Inferior parietal cortex (tissue), 1 donor: ENCODE data around the gene HOMER3.
"Not testable (repeated sequence)": the region's sequence is repeated elsewhere in the genome, so short reads cannot be mapped to it uniquely, and the experiment has no call there.

Experiments used
- DNase-seq: peaks from one replicate; pipeline ENCODE4 v3.0.0-alpha.2; 2016; ENCODE audit errors: extremely low spot score

HOMER3 gene

DNA sequence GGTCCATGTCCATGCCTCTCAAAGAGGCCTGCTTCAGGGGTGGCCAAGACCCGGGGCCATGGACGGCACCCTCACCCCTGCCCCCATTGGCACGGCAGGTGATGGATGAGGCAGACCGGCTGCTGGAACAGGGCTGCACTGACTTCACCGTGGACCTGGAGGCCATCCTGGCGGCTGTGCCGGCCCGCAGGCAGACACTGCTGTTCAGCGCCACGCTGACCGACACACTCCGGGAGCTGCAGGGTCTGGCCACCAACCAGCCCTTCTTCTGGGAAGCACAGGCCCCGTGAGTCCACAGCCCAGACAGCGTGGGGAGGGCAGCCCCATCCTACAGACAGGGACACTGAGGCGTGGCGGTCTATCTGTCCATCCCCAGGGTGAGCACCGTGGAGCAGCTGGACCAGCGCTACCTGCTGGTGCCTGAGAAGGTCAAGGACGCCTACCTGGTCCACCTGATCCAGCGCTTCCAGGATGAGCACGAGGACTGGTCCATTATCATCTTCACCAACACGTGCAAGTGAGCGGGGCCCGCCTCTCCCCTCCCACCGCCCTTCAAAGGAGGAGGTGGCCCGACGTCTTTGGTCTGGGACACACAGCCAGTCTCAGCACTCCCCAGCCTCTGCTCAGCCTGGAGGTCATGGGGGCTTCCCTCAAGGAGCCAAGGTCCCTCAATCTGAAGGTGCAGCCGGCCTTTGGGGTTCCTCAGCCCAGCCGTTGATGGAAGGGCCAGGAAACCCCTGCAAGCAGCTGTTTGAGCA lies 18.6 kb downstream of the HOMER3 start:
- no peak for DNase-seq

- DNase-seq = no peak
Measured at GRCh38 chr19:18921593-18921992, 19.4 kb downstream of the HOMER3 start.

- no peak for DNase-seq
Measured at GRCh38 chr19:18920400-18920799, 20.6 kb downstream of the HOMER3 start.

DNA sequence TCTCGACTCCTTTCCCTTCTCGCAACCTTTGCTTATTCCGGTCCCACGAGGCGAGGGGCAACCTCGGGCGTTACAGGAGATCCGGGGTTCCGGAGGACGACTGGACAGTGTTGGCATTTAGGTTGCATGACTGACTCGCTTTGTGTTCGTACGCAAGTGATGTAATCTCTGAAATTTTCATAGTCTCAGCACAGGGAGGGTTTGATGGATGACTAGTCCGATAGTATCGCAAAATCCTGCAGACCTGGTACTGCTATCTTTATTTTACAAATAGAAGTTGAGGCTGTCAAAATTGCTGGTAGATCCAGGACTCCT lies 21.2 kb downstream of the HOMER3 start:
- DNase-seq = no peak

DNA sequence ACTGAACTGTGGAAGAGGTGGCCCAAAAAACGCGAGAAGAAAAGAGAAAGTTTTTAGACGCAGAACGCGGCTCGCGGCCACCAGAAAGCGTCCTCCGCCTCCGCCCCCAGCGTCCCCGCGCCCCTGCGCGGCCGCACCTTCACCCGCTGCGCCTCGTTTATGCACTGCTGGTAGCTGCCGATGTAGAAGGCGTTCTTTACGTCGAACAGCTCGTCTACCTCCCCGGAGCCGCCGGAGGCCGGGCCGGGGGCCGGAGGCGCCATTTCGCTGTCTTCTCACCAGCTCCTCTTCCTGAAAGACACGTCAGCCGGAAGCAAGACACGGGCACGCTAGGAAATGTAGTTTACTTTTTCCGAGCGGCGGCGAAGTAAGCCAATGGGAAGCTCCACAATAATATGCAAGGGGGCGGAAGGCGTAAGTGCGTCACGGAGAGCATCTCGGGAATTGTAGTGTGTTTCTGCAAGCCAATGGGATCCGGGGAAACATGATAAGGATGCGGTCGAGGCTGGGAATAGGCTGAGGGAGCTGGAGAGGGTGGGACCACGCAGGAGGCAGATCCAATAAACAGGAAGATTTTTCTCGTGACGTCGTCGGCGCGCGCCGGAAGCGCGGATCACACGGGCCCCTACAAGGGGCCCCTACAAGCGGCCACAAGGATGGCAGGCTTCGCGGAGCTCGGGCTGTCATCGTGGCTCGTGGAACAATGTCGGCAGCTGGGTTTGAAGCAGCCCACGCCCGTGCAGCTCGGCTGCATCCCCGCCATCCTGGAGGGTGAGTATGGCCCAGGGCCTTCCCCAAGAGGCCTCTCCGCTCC lies 21.7 kb downstream of the HOMER3 start, which contains the start of the genes COPE and DDX49:
TSS of gene COPE (minus strand) at position 302 of the 814 bp plus-strand sequence. CDS start at position 263, 39 bp downstream.
TSS of gene DDX49 (plus strand) at position 630 of the 814 bp plus-strand sequence. CDS start at position 657, 27 bp downstream.
- peak; percentile 100 for DNase-seq

DNA sequence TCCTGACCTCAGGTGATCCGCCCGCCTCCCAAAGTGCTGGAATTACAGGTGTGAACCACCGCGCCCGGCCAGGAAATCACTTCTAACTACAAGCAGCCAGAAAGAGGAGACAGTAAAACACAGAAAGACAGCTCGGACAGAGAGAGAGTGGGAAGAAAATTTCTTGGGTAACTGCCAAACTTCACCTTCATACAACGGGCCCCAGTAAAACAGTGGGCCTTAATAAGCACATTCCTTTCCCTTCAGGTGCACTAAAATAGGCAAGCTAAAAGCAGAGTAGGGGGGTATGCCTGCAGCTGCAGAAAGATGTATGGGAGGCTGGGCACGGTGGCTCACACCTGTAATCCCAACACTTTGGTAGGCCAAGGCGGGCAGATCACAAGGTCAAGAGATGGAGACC lies 23.4 kb downstream of the HOMER3 start:
- not testable (repeated sequence) for DNase-seq

- DNase-seq = peak; percentile 74
Measured at GRCh38 chr19:18915639-18916038, 25.4 kb downstream of the HOMER3 start.

DNA sequence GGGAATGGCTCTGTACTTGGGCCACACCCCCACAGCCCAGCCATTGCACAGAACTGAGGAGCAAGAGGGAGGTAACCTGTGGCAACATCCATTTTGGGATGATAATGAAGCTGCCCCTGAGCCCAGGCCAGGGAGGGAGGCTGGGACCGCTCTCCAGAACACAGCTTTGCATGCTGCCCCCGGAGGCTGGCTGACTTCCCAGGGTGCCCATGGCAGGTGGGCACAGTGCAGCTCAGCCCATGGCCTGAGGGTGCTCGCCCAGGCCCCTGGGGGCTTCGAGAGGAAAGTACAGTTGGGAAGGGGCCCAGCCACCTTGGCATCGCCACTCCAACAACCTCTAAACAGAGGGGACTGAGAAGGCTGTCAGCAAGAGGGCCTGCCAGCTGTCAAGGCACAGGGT lies 27.6 kb downstream of the HOMER3 start:
- DNase-seq = no peak

- no peak for DNase-seq
Measured at GRCh38 chr19:18912933-18913332, 28.1 kb downstream of the HOMER3 start.

DNA sequence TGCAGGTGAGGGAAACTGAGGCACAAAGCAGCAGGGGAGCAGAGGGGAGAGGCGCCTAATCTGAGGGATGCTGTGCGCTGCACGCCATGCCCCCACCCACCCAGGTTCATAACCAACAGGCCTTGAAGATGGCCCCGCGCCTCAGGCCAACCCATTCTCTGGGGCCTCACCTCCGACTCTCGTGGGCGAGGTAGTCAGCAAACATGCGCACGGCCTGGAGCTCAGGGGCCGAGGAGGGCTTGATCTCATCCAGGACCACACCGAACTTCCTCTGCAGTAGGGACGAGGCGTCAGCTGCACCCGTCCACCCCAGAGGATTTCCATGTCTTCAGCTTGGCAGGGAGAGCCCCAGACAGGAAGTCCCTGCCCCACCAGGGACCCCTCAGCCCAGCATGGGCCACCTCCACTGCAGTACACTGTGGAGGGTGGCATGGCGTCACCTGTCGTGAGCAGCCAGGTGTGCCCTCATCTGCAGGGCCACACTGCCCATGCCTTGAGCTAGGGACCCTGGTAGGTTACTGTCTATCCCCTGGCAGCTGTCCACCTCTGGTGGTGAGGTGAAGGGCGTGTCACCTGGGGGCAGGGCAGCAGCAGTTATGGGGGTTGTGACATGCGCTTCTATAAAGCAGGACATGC lies 30.1 kb downstream of the HOMER3 start:
- DNase-seq = no peak

DNA sequence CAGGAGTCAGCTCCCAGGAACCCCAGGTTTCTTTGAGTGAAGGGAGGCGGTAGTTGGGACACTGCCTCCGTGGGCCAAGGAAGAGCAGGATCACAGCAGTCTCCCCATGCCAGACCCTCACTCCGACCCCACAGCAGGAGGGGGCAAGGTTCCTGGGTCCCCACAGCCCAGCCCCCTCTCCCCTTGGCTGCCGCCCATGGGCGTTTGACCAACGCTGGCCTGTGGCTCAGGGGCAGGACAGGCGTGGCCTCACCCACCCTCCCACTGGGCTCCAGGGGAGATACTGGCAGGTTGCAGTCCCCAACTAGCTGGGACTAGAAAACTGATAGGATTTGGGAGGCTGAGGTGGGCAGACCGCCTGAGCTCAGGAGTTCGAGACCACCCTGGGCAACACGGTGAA lies 31.0 kb downstream of the HOMER3 start:
- no peak for DNase-seq

DNA sequence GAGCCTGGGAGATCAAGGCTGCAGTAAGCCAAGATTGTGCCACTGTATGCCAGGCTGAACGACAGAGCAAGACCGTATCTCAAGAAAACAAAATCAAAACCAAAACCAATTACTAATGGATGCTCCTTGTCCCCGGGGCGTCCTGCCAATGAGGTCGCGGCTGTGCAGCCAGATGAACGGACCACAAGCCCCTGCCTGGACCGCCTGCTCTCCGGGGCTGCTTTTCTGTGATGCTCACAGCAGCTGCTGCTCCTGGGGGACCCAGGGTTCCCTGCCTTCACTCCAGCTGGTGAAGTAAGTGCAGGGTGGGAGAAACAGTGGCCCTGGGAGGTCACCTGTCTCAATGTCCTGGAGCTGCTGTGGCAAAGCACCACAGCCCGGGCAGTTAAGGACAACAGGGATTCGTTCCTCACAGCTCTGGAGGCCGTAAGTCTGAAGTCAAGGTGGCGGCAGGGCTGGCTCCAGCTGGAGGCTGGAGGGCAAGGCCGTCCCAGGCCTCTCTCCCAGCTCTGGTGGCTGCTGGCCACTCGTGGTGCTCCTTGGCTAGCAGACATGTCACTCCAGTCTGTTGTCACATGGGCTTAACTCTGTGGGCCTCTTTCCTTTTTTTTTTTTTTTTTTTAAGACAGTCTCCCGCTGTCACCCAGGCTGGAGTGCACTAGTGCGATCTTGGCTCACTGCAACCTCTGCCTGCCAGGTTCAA lies 31.9 kb downstream of the HOMER3 start:
- no peak for DNase-seq

DNA sequence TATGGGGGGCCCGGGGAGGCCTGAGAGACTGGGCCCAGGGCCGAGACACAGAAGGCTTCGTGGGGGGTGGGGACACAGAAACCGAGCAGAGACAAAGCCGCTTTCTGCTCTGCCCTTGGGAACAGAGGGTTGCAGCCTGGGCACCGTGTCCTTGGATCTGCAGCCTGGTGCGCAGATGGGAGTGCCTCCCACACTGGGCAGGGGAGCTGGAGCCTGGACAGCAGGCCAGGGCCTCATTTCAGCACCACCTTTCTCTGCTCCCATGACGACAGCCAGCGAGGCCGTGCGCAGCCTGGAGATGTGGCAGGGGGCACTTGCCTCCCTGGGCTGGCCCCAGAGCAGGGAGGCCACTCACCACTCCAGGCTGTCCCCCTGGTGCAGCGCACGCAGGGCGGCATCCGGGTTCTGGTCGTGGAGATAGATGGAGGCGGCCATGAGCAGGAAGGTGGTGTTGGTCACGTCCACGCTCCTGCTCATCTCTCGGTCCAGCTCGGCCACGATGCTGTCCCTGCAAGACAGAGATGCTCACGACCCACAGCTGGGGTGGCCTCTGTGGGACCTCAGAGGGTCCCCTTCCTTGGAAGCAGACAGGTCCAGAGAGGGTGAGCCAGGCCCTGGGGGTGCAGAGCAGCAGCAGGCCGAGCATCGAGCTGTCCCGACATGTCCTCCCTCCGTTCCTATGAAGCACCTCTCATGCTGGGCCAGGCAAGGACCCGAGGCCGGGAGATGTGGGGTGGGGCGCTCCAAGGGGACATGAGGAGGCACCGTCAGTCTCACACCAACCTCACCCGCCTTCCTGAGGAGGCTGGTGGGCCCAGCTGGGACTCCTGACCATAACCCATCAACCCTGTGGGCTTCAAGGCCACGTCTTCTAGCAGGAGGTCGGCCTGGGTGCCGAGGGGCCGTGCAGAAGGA lies 34.2 kb downstream of the HOMER3 start:
- DNase-seq = peak; percentile 60

- no peak for DNase-seq
Measured at GRCh38 chr19:18905513-18906236, 35.3 kb downstream of the HOMER3 start.

GRCh38 chr19:18905058-18905456 lies 36.0 kb downstream of the HOMER3 start:
- DNase-seq = no peak

- DNase-seq = no peak
Measured at GRCh38 chr19:18904334-18905057, 36.5 kb downstream of the HOMER3 start.

DNA sequence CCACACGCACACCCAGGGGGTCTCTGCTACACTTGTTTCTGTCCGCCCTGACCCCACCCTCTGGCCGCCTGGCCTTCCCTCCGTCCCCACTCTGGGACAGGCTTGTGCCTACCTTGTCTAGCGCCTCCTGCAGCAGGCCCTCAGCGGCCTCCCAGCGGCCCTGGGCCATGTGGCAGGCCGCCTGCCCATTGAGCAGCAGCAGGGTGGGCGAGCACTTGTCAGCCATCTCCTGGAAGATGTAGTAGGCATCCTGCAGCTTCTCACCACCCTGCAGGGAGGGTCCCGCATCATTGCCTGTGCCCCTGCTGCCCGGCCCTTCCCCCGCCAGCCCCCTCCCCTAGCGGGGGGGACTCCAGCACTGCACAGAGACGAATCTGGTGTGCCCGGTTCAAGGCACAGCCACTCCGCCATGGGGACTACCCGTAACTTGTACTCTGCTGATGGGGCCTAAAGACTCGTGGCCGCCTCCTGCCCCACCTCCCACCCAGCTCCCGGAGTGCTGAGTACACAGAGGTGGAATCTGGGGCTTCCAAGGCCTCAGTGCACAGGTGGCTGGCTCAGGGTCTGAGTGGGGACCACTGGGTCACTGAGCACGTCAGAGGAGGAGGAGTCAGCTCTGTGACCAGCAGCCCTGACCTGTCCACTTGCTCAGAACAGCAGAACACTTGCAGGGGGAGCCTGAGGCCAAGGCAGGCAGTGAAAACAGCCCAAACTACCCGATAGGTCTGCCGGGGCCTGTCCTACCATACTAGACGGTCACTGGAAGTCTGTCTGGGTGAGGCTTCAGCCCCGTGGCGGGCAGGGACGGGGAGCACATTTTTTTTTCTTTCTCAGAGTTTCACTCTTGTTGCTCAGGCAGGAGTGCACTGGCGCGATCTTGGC lies 37.6 kb downstream of the HOMER3 start:
- DNase-seq = no peak

- DNase-seq = not testable (repeated sequence)
Measured at GRCh38 chr19:18902519-18902918, 38.5 kb downstream of the HOMER3 start.
